Neutrophil (primary cell): ENCODE measurements around the gene ERAL1.

Source experiments
- H3K27ac ChIP-seq: fragments of 200-600 bp; sonication (generic); 2 replicates; pipeline ENCODE4 v1.5.1; 2016; ENCODE audit warnings: mild to moderate bottlenecking, moderate library complexity
- H3K27me3 ChIP-seq: fragments of 200-600 bp; sonication (generic); 2 replicates; pipeline ENCODE4 v1.6.0; 2016; ENCODE audit warnings: mild to moderate bottlenecking
- H3K36me3 ChIP-seq: fragments of 200-600 bp; sonication (generic); 2 replicates; pipeline ENCODE4 v1.5.1; 2017
- H3K4me1 ChIP-seq, 2 experiments: fragments of 200-600 bp in 1 of 2; sonication (generic) in 1 of 2; 1 replicate in 1 of 2; 2 replicates in 1 of 2; pipeline versions ENCODE4 v1.5.1 to v1.6.1; 2013 to 2016; ENCODE audit warnings: low read depth in 1 of 2, low read length in 1 of 2, mild to moderate bottlenecking in 1 of 2, moderate library complexity in 1 of 2; ENCODE audit not compliant: control insufficient read depth in 1 of 2, insufficient read depth in 1 of 2
- H3K4me3 ChIP-seq, 2 experiments: fragments of 200-600 bp in 1 of 2; sonication (generic) in 1 of 2; 1 replicate in 1 of 2; 2 replicates in 1 of 2; pipeline ENCODE4 v1.5.1; 2013 to 2016; ENCODE audit warnings: low read depth in 1 of 2, low read length in 1 of 2, mild to moderate bottlenecking in 1 of 2, moderate library complexity in 1 of 2
- H3K9me3 ChIP-seq: fragments of 200-600 bp; sonication (generic); 2 replicates; pipeline ENCODE4 v1.5.1; 2016
- TF ChIP-seq, protein P1 (sequence below): fragments of 200-600 bp; sonication (generic); IDR thresholded peaks from 2 replicates; pipeline ENCODE4 v1.5.1; 2016; ENCODE audit warnings: antibody characterized with exemption

The ERAL1 gene

DNA sequence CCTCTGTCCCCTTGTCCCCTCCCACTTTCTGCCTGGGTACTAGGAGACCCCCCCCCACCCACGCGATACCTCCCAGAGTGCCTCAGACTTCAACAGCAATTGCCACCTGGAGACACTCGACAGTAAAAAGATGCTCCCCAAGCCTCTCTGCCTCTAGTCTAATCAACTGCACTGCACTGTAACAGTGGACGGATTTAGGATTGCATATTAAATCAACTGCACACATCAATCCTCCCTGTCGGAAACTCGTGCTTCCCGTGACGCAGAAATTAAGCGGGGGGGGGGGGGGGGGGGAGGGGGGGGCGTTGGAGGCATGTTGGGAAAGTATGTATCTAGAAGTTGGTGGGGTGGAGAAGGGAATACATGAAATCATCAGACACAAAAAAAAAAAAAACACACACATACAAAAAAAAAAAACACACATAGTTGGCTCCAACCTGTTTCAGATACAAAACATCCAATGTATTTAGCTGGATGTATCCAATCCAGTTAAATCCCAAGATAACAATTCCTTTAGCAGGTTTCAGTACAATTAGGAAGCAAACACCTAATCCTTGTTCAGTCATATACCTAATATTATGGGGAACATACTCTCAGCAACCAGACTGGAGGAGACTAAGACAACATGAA, 42.0 kb upstream of the ERAL1 start:
- Histone ChIP-seq H3K4me3 (peak overlapping the region; percentile 88 to 90), H3K9me3 (no peaks in the 10 kb centered on the region), H3K36me3 (no peaks in the 10 kb centered on the region), H3K27me3 (no peaks in the 10 kb centered on the region), H3K27ac (peak overlapping the region; percentile 83), H3K4me1 (peaks cover 7 to 15% of the 10 kb centered on the region in 2 experiments)
- TF ChIP-seq, protein P1, sequence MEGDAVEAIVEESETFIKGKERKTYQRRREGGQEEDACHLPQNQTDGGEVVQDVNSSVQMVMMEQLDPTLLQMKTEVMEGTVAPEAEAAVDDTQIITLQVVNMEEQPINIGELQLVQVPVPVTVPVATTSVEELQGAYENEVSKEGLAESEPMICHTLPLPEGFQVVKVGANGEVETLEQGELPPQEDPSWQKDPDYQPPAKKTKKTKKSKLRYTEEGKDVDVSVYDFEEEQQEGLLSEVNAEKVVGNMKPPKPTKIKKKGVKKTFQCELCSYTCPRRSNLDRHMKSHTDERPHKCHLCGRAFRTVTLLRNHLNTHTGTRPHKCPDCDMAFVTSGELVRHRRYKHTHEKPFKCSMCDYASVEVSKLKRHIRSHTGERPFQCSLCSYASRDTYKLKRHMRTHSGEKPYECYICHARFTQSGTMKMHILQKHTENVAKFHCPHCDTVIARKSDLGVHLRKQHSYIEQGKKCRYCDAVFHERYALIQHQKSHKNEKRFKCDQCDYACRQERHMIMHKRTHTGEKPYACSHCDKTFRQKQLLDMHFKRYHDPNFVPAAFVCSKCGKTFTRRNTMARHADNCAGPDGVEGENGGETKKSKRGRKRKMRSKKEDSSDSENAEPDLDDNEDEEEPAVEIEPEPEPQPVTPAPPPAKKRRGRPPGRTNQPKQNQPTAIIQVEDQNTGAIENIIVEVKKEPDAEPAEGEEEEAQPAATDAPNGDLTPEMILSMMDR, result no peak

DNA sequence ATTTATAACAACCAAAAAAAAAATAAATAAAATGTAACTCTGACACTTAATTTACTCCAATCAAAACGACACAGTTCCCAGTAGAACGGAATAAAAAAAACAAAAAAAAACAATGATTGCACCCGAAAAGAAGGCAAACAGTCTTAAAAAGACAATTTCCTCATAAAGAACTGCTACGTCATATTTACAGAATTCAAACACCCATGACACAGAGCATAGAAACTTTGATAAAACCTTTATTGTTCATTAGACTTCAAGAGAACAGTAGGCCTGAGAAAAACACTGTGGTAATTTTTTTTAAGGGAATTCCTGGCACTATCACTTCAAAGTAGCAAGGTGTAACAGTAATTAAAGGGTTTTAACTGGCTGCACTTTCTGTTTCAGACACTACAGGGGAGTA, 38.3 kb upstream of the ERAL1 start:
- H3K27me3 ChIP-seq, result no peaks in the 10 kb centered on the region
- no peaks in the 10 kb centered on the region for H3K36me3 ChIP-seq
- TF ChIP-seq, protein P1, result no peak
- no peak overlapping the region for H3K27ac ChIP-seq
- H3K4me3 ChIP-seq, result no peak overlapping the region
- H3K4me1 ChIP-seq, result peaks cover 4 to 9% of the 10 kb centered on the region in 2 experiments
- H3K9me3 ChIP-seq, result no peaks in the 10 kb centered on the region

DNA sequence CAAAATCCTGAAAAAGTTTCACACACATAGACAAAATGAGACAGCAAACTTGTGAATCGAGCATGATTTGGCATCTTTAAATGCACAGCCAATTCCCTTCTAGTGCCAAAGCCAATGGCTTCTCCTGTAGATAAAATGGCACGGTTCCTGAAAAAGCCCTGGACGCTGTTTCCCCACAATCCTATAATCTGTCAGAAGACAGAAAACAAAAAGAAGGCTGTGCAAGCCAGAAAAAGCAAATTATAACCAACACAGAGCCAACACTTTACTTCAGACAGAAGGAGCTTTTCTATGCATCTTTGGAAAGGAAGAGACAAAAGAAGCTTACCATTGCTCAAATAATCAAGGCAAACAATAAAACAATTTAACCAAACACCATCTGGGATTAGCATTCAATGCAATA, 36.0 kb upstream of the ERAL1 start:
- TF ChIP-seq, protein P1, result no peak
- no peaks in the 10 kb centered on the region for H3K36me3 ChIP-seq
- peaks cover 8 to 9% of the 10 kb centered on the region in 2 experiments for H3K4me1 ChIP-seq

DNA sequence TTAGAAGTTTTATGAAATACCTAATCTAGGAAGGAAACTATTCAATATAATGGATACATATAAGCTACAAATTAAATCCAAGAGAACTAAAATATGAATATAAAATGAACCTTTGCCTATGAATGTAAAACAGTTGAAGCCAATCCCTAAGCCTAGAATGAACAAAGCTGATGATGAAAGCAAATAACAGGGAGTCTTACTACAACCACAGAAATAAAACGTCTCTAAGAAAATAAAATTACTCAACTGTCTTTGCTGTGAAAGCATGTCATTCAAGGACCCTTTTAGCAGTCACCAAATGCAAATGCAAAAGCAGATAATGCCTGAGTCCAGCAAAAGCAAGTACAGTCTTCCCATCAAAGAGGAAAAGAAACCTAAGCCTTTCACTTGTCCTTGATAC, 35.2 kb upstream of the ERAL1 start:
- no peak overlapping the region for H3K27ac ChIP-seq
- H3K4me1 ChIP-seq, result peaks cover 8 to 9% of the 10 kb centered on the region in 2 experiments
- H3K9me3 ChIP-seq, result no peaks in the 10 kb centered on the region
- no peaks in the 10 kb centered on the region for H3K27me3 ChIP-seq
- H3K4me3 ChIP-seq, result no peak overlapping the region
- H3K36me3 ChIP-seq, result no peaks in the 10 kb centered on the region
- TF ChIP-seq, protein P1, result no peak

More for the DNA sequence above, 36.0 kb upstream of the ERAL1 start:
- Histone ChIP-seq H3K9me3 (no peaks in the 10 kb centered on the region), H3K4me3 (no peak overlapping the region), H3K27ac (no peak overlapping the region), H3K27me3 (no peaks in the 10 kb centered on the region)

DNA sequence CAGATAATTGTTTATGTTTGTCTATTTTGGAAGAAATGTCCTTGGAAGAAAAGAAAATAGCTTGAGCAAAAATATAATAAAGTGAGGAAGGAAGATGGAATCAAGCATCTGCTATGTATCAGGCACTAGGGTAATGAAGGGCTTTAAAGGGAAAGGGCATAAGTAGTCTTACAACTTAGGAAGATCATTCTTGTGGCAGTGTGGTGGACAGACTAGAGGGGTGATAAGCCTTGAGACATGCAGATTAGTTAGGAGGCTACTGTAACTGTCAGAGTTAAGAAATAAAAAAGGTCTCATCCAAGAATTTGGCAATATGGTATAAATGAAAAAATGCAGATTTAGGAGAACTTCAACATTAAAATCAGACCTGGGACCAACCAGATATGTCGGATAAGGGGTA, 27.1 kb upstream of the ERAL1 start:
- H3K4me1 ChIP-seq, result peaks cover 8 to 9% of the 10 kb centered on the region in 2 experiments
- H3K9me3 ChIP-seq, result no peaks in the 10 kb centered on the region
- no peak overlapping the region for H3K27ac ChIP-seq
- H3K4me3 ChIP-seq, result no peak overlapping the region
- TF ChIP-seq, protein P1, result no peak
- H3K36me3 ChIP-seq, result no peaks in the 10 kb centered on the region
- no peaks in the 10 kb centered on the region for H3K27me3 ChIP-seq
